Tibial artery (tissue), 4 donors: ENCODE data around the gene CHST8.

Experiments
- DNase-seq, 2 donors: peaks; one replicate each; pipeline ENCODE4 v3.0.0-alpha.2; 2019
- H3K27ac ChIP-seq, 2 donors: fragments of 200-600 bp; sonication (generic) in 1 of 2; 1 replicate in 1 of 2; 2 replicates in 1 of 2; pipeline ENCODE4 v1.5.1; 2018 to 2019; ENCODE audit warnings: mild to moderate bottlenecking in 1 of 2
- H3K27me3 ChIP-seq, 2 donors: fragments of 200-600 bp; sonication (generic) in 1 of 2; one replicate each; pipeline versions ENCODE4 v1.5.1 to v1.6.0; 2016 to 2019
- H3K36me3 ChIP-seq, 3 donors: fragments of 200-600 bp; sonication (generic) in 2 of 3; one replicate each; pipeline ENCODE4 v1.5.1; 2016 to 2019; ENCODE audit warnings: mild to moderate bottlenecking in 2 of 3
- H3K4me1 ChIP-seq, 4 donors: fragments of 200-600 bp; sonication (generic) in 2 of 4; 1 replicate in 3 of 4; 2 replicates in 1 of 4; pipeline ENCODE4 v1.5.1; 2016 to 2019
- H3K4me3 ChIP-seq, 2 donors: fragments of 200-600 bp; sonication (generic) in 1 of 2; 1 replicate in 1 of 2; 2 replicates in 1 of 2; pipeline ENCODE4 v1.5.1; 2018 to 2019; ENCODE audit warnings: mild to moderate bottlenecking in 2 of 2
- H3K9me3 ChIP-seq, 3 donors: fragments of 200-600 bp; sonication (generic) in 1 of 3; one replicate each; pipeline ENCODE4 v1.5.1; 2016 to 2019
- intact Hi-C: fragments of 100-400 bp; cut with DNase I; formaldehyde crosslinking; loops from one replicate; pipeline ENCODE4 v1.15.0; 2023; ENCODE audit warnings: low total_unique reads
- TF ChIP-seq, protein P1 (sequence below), 2 experiments: fragments of 200-600 bp in 1 of 2; fragments of 450-650 bp in 1 of 2; IDR thresholded peaks; one replicate each; pipeline ENCODE4 v1.5.1; 2017 to 2019; ENCODE audit warnings: antibody characterized with exemption in 2 of 2, mild to moderate bottlenecking in 1 of 2, moderate library complexity in 1 of 2

The CHST8 gene

DNA sequence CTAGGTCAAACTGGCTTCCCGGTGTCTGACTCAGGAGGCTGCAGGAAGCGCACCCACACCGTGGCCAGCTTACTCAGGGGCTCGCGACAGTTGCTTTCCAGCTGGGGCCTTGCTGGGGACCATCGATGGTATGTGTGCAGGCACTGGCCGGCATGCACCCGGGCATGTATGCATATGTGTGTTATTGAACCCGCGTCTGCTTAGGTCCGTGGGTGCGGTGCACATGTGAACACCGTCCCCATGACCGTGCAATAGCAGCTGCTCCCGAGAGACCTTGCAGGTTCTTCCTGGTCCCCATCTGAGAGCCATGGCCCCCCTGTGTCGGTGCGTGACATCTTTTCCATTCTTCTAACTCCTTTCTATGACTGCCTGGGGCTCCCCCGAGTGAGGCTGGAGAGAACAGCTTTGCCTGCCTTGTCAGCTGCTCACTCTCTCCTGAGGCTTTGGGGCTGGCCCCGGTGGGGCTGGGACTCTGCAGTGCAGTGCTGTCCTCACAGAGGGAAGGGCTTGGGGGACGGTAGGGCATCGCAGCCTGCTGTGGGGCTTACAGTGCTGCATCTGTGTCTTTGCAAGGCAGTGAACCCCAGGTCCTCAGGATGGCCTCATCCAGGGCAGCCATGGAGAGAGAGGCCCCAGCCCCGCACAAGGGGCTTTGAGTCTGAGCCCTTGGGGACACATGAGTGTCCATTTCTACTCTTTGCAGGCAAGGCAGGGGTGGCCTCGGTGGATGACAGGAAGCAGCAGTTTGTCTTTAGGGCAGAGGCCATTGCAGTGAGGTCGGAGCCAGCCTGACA lies 65.1 kb downstream of the CHST8 start:
- no peaks in the 10 kb centered on the region for H3K36me3 ChIP-seq
- intact Hi-C loops: no loop called here
- DNase-seq: peak; percentile 7 to 25
- no peaks in the 10 kb centered on the region for H3K9me3 ChIP-seq
- H3K27ac ChIP-seq: no peak overlapping the region
- no peak overlapping the region for H3K4me3 ChIP-seq
- peaks cover 0 to 47% of the 10 kb centered on the region in 2 donors for H3K27me3 ChIP-seq
- TF ChIP-seq, protein P1, sequence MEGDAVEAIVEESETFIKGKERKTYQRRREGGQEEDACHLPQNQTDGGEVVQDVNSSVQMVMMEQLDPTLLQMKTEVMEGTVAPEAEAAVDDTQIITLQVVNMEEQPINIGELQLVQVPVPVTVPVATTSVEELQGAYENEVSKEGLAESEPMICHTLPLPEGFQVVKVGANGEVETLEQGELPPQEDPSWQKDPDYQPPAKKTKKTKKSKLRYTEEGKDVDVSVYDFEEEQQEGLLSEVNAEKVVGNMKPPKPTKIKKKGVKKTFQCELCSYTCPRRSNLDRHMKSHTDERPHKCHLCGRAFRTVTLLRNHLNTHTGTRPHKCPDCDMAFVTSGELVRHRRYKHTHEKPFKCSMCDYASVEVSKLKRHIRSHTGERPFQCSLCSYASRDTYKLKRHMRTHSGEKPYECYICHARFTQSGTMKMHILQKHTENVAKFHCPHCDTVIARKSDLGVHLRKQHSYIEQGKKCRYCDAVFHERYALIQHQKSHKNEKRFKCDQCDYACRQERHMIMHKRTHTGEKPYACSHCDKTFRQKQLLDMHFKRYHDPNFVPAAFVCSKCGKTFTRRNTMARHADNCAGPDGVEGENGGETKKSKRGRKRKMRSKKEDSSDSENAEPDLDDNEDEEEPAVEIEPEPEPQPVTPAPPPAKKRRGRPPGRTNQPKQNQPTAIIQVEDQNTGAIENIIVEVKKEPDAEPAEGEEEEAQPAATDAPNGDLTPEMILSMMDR (IDR thresholded peaks at IDR 0.05): no peak
- no peaks in the 10 kb centered on the region for H3K4me1 ChIP-seq

DNA sequence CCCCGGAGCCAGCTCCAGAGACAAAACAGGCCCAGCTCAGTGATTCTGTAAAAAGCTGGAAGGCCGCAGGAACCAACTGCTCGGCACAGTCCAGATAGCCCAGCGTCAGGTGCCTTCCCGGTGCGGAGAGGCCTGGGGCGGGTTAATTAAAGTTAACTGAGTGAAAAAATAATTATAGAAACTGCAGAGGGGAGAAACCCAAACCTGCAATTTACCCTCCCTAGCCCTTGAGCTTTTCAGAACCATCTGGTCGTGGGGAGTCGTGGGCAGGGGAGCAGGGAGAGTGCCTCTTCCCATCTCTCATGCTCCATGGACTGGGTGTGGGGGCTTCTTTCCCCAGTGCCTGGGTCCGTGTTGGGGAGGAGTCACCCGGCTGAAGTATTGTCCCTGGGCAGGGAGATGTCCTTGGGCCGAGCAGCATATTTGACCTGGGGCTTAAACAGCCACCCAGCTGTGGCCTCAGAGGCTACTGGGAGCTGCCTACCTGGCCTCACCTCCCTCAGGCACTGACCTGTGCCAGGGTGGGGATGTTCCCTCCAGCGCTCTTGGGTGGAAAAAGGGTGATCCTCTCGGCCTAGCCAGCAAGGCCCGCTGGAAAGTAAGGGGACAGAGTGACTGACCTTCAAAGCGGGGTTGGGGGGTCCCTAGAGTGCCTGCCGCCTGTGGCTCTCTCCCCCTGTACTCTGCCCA lies 65.9 kb downstream of the CHST8 start:
- TF ChIP-seq, protein P1 (IDR thresholded peaks at IDR 0.05): no peak
- intact Hi-C loops: no loop called here
- Histone ChIP-seq H3K9me3 (no peaks in the 10 kb centered on the region), H3K27ac (no peak overlapping the region), H3K4me3 (no peak overlapping the region), H3K36me3 (no peaks in the 10 kb centered on the region), H3K27me3 (peaks cover 0 to 47% of the 10 kb centered on the region in 2 donors), H3K4me1 (no peaks in the 10 kb centered on the region)
- peak; percentile 15 to 35 for DNase-seq

DNA sequence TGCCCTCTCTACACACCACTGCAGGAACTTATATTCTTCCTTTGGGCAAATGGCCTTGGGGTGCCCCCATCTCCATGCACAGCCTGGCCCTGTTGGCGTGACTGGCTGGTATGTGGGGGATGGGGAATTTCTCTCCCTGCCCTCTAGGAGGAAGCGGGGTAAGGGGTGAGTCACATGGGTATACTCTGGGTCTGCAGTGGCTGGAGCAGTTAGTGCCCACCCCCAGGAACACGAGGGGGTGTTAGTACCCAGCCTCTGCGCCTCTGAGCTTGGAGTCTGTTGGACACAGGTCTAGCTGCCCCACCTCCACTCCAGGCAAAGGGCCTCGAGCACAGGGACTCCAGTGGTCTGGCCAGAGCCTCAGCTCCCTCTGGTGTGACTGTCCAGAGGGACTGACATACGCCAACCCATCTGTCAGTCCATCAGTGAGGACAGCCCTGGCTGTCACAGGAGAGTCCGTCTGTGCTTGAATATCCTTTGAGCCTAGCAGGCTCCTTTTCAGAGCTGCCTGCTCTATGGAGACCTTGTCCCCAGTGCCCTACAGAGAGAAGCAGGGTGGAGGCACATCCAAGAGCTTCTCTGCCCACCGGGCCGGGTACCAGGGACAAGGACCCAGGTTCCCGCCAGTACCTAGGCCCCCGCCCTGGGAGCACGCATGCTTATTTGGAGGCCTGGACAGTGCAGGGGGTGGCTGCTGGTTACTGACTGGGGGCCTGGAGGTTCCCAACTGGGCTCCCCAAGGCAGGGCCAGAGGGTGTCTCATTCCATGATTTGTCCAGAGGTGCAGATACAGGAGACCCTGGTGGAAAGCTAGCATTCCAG lies 66.6 kb downstream of the CHST8 start:
- H3K4me3 ChIP-seq: no peak overlapping the region
- no peaks in the 10 kb centered on the region for H3K36me3 ChIP-seq
- peak; percentile 5 to 58 for DNase-seq
- no peaks in the 10 kb centered on the region for H3K9me3 ChIP-seq
- intact Hi-C loops: no loop called here
- H3K27ac ChIP-seq: no peak overlapping the region
- TF ChIP-seq, protein P1 (IDR thresholded peaks at IDR 0.05): no peak
- H3K4me1 ChIP-seq: no peaks in the 10 kb centered on the region
- H3K27me3 ChIP-seq: peaks cover 0 to 42% of the 10 kb centered on the region in 2 donors

DNA sequence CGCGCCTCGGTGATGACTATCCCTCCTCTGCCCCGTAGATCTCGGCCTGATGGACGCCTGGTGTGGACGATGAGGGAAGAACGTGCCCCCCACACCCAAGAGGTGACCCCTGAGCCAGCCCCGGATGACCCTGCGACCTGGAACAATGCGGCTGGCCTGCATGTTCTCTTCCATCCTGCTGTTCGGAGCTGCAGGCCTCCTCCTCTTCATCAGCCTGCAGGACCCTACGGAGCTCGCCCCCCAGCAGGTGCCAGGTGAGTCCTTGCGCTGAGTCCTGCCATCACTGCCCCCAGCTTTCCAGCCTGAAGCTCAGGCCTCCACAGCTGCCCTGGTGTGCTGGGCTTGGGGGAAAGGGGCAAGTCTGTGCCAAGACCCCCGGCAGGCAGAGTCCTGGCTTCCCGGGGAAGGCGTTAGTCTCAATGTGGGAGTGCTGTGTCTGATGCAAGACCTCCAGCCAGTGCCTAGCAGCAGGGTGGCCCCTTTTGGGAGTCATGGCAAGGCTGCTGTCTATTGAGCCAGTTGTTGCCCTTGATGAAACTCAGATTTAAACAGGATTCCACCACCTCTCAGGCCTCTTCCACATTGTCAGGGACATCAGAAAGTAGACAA lies 67.5 kb downstream of the CHST8 start:
- intact Hi-C loops: no loop called here
- peaks cover 0 to 34% of the 10 kb centered on the region in 2 donors for H3K27me3 ChIP-seq
- H3K36me3 ChIP-seq: no peaks in the 10 kb centered on the region
- no peak overlapping the region for H3K4me3 ChIP-seq
- no peaks in the 10 kb centered on the region for H3K4me1 ChIP-seq
- no peak overlapping the region for H3K27ac ChIP-seq
- peak; percentile 10 to 62 for DNase-seq
- TF ChIP-seq, protein P1 (IDR thresholded peaks at IDR 0.05): no peak
- no peaks in the 10 kb centered on the region for H3K9me3 ChIP-seq

DNA sequence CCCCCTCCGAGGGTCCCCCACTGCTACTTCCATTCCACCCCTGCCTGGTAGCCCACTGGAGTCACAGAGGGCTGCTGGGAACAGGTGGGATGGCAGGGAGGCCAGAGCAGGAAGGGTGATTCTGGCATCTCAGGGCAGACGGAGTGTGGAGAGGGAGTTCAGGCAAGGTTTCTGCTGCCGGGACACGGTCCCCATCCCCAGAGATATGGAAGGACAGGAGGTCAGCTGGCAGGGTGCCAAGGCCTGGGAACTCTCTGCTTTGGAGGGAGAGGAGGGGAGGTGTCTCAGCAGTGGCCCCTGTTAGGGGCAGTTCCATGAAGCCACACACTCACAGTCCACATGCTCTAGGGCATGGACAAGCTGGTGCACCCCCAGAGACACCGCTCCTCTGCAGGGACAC lies 68.1 kb downstream of the CHST8 start:
- TF ChIP-seq, protein P1 (IDR thresholded peaks at IDR 0.05): no peak
- peak in 1 of 2 donors; percentile 58 for DNase-seq
- H3K27ac ChIP-seq: no peak overlapping the region
- no peak overlapping the region for H3K4me3 ChIP-seq
- H3K9me3 ChIP-seq: no peaks in the 10 kb centered on the region
- H3K27me3 ChIP-seq: peaks cover 0 to 28% of the 10 kb centered on the region in 2 donors
- H3K4me1 ChIP-seq: no peaks in the 10 kb centered on the region
- H3K36me3 ChIP-seq: no peaks in the 10 kb centered on the region
- intact Hi-C loops: no loop called here
